Thyroid gland (tissue), 4 donors: ENCODE data around the gene EPHA1. TPM values are rescaled to one million over a fixed set of nuclear protein-coding genes. Genes with fewer than 3 reads are reported as not detected.

Source experiments
- DNase-seq, 2 donors: peaks; one replicate each; pipeline ENCODE4 v3.0.0-alpha.2; 2019
- H3K27ac ChIP-seq, 3 donors: fragments of 200-600 bp; sonication (generic); 1 replicate in 2 of 3; 2 replicates in 1 of 3; pipeline ENCODE4 v1.5.1; 2016 to 2019; ENCODE audit warnings: mild to moderate bottlenecking in 1 of 3, moderate library complexity in 1 of 3
- H3K27me3 ChIP-seq: fragments of 200-600 bp; sonication (generic); one replicate; pipeline ENCODE4 v1.5.1; 2019
- H3K36me3 ChIP-seq, 2 donors: fragments of 200-600 bp; sonication (generic); one replicate each; pipeline ENCODE4 v1.5.1; 2016 to 2019
- H3K4me1 ChIP-seq, 2 donors: fragments of 200-600 bp; sonication (generic); one replicate each; pipeline ENCODE4 v1.5.1; 2017 to 2019
- H3K4me3 ChIP-seq, 3 donors: fragments of 200-600 bp; sonication (generic); replicated peaks in 1 of 3; 1 replicate in 2 of 3; 2 replicates in 1 of 3; pipeline ENCODE4 v1.5.1; 2016; ENCODE audit warnings: mild to moderate bottlenecking in 1 of 3
- H3K9me3 ChIP-seq: fragments of 200-600 bp; sonication (generic); one replicate; pipeline ENCODE4 v1.5.1; 2017
- CTCF ChIP-seq, 6 experiments: fragments of 200-600 bp in 3 of 6; fragments of 450-650 bp in 3 of 6; sonication (generic) in 3 of 6; IDR thresholded peaks; one replicate each; pipeline ENCODE4 v1.5.1; 2016 to 2019; ENCODE audit warnings: antibody characterized with exemption in 6 of 6, mild to moderate bottlenecking in 2 of 6, inconsistent platforms in 1 of 6, moderate library complexity in 1 of 6
- POLR2A ChIP-seq, 2 donors: fragments of 450-650 bp; IDR thresholded peaks; one replicate each; pipeline ENCODE4 v1.6.1; 2017; ENCODE audit warnings: antibody characterized with exemption in 2 of 2, mild to moderate bottlenecking in 2 of 2, moderate library complexity in 1 of 2
- WGBS, 2 donors: methylation state at CpG; one replicate each; pipeline ENCODE4 v1.1.5; 2017; 5-methylcytosine and 5-hydroxymethylcytosine counted together
- intact Hi-C: fragments of 100-400 bp; cut with DNase I; formaldehyde crosslinking; loops from one replicate; pipeline ENCODE4 v1.15.1; 2023
- total RNA-seq, 4 donors: library from RNA; depleted of rRNA; stranded (reverse); fragments of >200 nt; gene quantifications; one replicate each; pipeline ENCODE4 v1.2.3, GENCODE V29; 2016

The EPHA1 gene
- total RNA-seq, 4 donors from 2014 or later: 7.5 to 22.4 (median 16.4) TPM

DNA sequence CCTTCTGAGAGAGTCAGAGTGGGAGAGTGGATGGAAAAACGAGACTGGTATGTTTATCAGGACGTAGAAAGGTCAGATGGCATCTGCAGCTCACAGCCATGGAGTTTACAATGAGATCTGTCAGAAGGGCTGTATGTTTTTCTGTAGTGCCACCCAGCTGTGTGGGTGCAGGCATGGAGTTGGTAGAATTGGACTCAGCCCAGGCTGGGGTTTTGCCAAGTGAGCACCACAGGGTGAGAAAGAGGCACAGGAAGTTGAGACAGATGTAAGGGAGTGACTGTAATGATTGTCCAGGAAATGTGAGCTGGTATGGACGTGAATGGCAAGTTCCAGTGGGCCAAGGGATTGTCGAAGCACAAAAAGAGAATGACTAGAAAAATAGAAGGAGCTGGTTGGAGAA, 36.6 kb downstream of the EPHA1 start:
- H3K4me3 ChIP-seq: no peak overlapping the region
- no peaks in the 10 kb centered on the region for H3K9me3 ChIP-seq
- intact Hi-C loops: no loop called here
- H3K27ac ChIP-seq: no peak overlapping the region
- H3K36me3 ChIP-seq: no peaks in the 10 kb centered on the region
- H3K27me3 ChIP-seq: no peaks in the 10 kb centered on the region
- no peaks in the 10 kb centered on the region for H3K4me1 ChIP-seq
- 56 to 68% methylated on average over 4 of the region's 4 CpGs for WGBS, 2 donors
- peak in 1 of 2 donors; percentile 35 for DNase-seq
- TF ChIP-seq POLR2A (IDR thresholded peaks at IDR 0.05) (no peak), CTCF (IDR thresholded peaks at IDR 0.05) (no peak)

GRCh38 chr7:143369678-143370651, 38.7 kb downstream of the EPHA1 start:
- Histone ChIP-seq H3K4me3 (no peak overlapping the region), H3K9me3 (no peaks in the 10 kb centered on the region), H3K36me3 (no peaks in the 10 kb centered on the region), H3K27me3 (no peaks in the 10 kb centered on the region), H3K4me1 (no peaks in the 10 kb centered on the region), H3K27ac (no peak overlapping the region)
- intact Hi-C loops: no loop called here
- TF ChIP-seq POLR2A (IDR thresholded peaks at IDR 0.05) (no peak), CTCF (IDR thresholded peaks at IDR 0.05) (no peak)
- DNase-seq: no peak
- 85 to 90% methylated on average over 12 of the region's 12 CpGs for WGBS, 2 donors

GRCh38 chr7:143368387-143368786, 40.3 kb downstream of the EPHA1 start:
- no peak for DNase-seq
- no peak overlapping the region for H3K4me3 ChIP-seq
- TF ChIP-seq CTCF (IDR thresholded peaks at IDR 0.05) (no peak), POLR2A (IDR thresholded peaks at IDR 0.05) (no peak)
- WGBS, 2 donors: 94 to 100% methylated on average over 1 of the region's 1 CpG
- H3K27me3 ChIP-seq: no peaks in the 10 kb centered on the region
- no peaks in the 10 kb centered on the region for H3K36me3 ChIP-seq
- no peaks in the 10 kb centered on the region for H3K4me1 ChIP-seq
- H3K27ac ChIP-seq: no peak overlapping the region
- no peaks in the 10 kb centered on the region for H3K9me3 ChIP-seq
- intact Hi-C loops: no loop called here

DNA sequence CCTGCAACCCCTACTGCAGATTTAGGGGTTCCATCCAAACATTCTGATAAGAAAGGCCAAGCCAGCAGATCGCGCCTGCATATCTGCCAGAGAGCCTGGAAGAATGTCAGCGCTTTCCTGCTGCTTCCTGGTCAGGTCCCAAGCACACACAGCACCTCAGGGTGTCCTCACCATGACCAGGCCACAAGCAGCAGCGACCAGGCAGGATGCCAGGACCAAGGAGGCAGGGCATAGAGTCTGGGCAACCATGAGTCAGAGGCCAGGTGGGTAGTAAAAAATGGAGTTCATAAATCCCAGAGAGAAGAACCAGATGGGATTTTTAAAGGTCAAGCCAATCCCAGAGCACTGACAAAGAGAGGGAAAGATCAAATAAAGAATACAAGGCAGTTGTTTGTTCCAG, 40.7 kb downstream of the EPHA1 start:
- intact Hi-C loops: no loop called here
- Histone ChIP-seq H3K4me1 (no peaks in the 10 kb centered on the region), H3K27ac (no peak overlapping the region), H3K27me3 (no peaks in the 10 kb centered on the region), H3K9me3 (no peaks in the 10 kb centered on the region), H3K4me3 (no peak overlapping the region), H3K36me3 (no peaks in the 10 kb centered on the region)
- TF ChIP-seq CTCF (IDR thresholded peaks at IDR 0.05) (no peak), POLR2A (IDR thresholded peaks at IDR 0.05) (no peak)
- no peak for DNase-seq
- 88 to 90% methylated on average over 4 of the region's 4 CpGs for WGBS, 2 donors
